Measurements from ENCODE around the gene TBCB.

DNA sequence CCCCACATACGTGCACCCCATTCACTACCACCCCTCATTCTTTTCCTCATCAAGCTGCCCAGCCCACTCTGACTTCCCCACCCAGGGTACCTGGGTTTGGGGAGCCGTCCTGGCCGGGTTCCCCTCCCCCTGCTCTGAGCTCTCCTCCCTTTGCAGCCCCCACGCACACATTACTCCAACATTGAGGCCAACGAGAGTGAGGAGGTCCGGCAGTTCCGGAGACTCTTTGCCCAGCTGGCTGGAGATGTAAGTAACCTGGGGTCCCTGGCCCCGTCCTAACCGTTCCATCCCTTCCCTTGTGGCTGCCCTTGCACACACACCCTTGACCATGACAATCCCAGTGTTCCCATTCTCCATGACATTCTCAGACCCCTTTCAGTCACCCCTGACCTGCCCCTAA lies 27.2 kb downstream of the TBCB start:
- TF ChIP-seq, protein P1, sequence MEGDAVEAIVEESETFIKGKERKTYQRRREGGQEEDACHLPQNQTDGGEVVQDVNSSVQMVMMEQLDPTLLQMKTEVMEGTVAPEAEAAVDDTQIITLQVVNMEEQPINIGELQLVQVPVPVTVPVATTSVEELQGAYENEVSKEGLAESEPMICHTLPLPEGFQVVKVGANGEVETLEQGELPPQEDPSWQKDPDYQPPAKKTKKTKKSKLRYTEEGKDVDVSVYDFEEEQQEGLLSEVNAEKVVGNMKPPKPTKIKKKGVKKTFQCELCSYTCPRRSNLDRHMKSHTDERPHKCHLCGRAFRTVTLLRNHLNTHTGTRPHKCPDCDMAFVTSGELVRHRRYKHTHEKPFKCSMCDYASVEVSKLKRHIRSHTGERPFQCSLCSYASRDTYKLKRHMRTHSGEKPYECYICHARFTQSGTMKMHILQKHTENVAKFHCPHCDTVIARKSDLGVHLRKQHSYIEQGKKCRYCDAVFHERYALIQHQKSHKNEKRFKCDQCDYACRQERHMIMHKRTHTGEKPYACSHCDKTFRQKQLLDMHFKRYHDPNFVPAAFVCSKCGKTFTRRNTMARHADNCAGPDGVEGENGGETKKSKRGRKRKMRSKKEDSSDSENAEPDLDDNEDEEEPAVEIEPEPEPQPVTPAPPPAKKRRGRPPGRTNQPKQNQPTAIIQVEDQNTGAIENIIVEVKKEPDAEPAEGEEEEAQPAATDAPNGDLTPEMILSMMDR (IDR thresholded peaks at IDR 0.05) = no peak
- TF ChIP-seq POLR2A (IDR thresholded peaks at IDR 0.05) = no peak
